ENCODE measurements around the gene AMBRA1.

AMBRA1 gene

GRCh38 chr11:46393231-46393616 lies 200.6 kb downstream of the AMBRA1 start:
- no peak for ATAC-seq (replicated peaks)
- Mint-ChIP-seq H3K9me3 (peaks cover 0 to 1% of the 10 kb centered on the region in 2 donors), H3K36me3 (ENCODE audit: insufficient read depth) (peaks cover 27% of the 10 kb centered on the region), H3K27me3 (peaks cover 31 to 44% of the 10 kb centered on the region in 2 donors), H3K27ac (peak overlapping the region; percentile 16 to 84), H3K4me1 (ENCODE audit: low read depth in 2 of 2) (peaks cover 16 to 19% of the 10 kb centered on the region in 2 donors), H3K4me3 (peak overlapping the region; percentile 71 to 77)
- DNase-seq: no peak

- DNase-seq (peak; percentile 73 to 78 (median 77)), ATAC-seq (replicated peaks) (peak; percentile 89)
- Mint-ChIP-seq H3K4me1 (ENCODE audit: low read depth in 2 of 2) (peaks cover 20 to 23% of the 10 kb centered on the region in 2 donors), H3K27ac (peak overlapping the region; percentile 16 to 84), H3K4me3 (peak overlapping the region; percentile 71 to 77), H3K36me3 (ENCODE audit: insufficient read depth) (peaks cover 27% of the 10 kb centered on the region), H3K27me3 (peaks cover 37 to 50% of the 10 kb centered on the region in 2 donors), H3K9me3 (peaks cover 0 to 1% of the 10 kb centered on the region in 2 donors)
Measured at GRCh38 chr11:46392421-46393230, 201.2 kb downstream of the AMBRA1 start.

GRCh38 chr11:46391578-46392420 lies 202.0 kb downstream of the AMBRA1 start, which contains the start of gene CHRM4:
Gene CHRM4 (minus strand): TSS chr11:46391776. CDS start chr11:46386557, 5,219 bp downstream.
- Mint-ChIP-seq H3K9me3 (peaks cover 0 to 1% of the 10 kb centered on the region in 2 donors), H3K27me3 (peaks cover 45 to 58% of the 10 kb centered on the region in 2 donors), H3K27ac (peak within 1 kb of the TSS in 1 of 2 donors; percentile 84), H3K4me1 (ENCODE audit: low read depth in 2 of 2) (peaks cover 20 to 24% of the 10 kb centered on the region in 2 donors), H3K4me3 (peak within 1 kb of the TSS; percentile 71 to 77), H3K36me3 (ENCODE audit: insufficient read depth) (peaks cover 24% of the 10 kb centered on the region)
- DNase-seq (no peak), ATAC-seq (replicated peaks) (no peak)

GRCh38 chr11:46391186-46391577 lies 202.6 kb downstream of the AMBRA1 start:
- H3K27ac Mint-ChIP-seq: no peak overlapping the region
- peak overlapping the region; percentile 60 to 63 for H3K4me3 Mint-ChIP-seq
- H3K36me3 Mint-ChIP-seq (ENCODE audit: insufficient read depth): peaks cover 21% of the 10 kb centered on the region
- no peak for DNase-seq
- H3K27me3 Mint-ChIP-seq: peaks cover 52 to 64% of the 10 kb centered on the region in 2 donors
- H3K4me1 Mint-ChIP-seq (ENCODE audit: low read depth in 2 of 2): peaks cover 20 to 24% of the 10 kb centered on the region in 2 donors
- H3K9me3 Mint-ChIP-seq: peaks cover 0 to 1% of the 10 kb centered on the region in 2 donors
- no peak for ATAC-seq (replicated peaks)

GRCh38 chr11:46390331-46391171 lies 203.3 kb downstream of the AMBRA1 start:
- Mint-ChIP-seq H3K27me3 (peaks cover 58 to 71% of the 10 kb centered on the region in 2 donors), H3K27ac (no peak overlapping the region), H3K36me3 (ENCODE audit: insufficient read depth) (peaks cover 16% of the 10 kb centered on the region), H3K4me3 (peak overlapping the region; percentile 60 to 63), H3K4me1 (ENCODE audit: low read depth in 2 of 2) (peaks cover 20 to 24% of the 10 kb centered on the region in 2 donors), H3K9me3 (peaks cover 0 to 1% of the 10 kb centered on the region in 2 donors)
- ATAC-seq (replicated peaks): no peak
- DNase-seq: no peak

- H3K4me1 Mint-ChIP-seq (ENCODE audit: low read depth in 2 of 2): peaks cover 20 to 24% of the 10 kb centered on the region in 2 donors
- ATAC-seq (replicated peaks) (peak; percentile 24), DNase-seq (no peak)
- peaks cover 0 to 1% of the 10 kb centered on the region in 2 donors for H3K9me3 Mint-ChIP-seq
- H3K27ac Mint-ChIP-seq: no peak overlapping the region
- peak overlapping the region; percentile 48 to 60 for H3K4me3 Mint-ChIP-seq
- peaks cover 19% of the 10 kb centered on the region for H3K36me3 Mint-ChIP-seq (ENCODE audit: insufficient read depth)
- peaks cover 63 to 79% of the 10 kb centered on the region in 2 donors for H3K27me3 Mint-ChIP-seq
Measured at GRCh38 chr11:46389450-46390330, 204.1 kb downstream of the AMBRA1 start.

GRCh38 chr11:46388619-46389449 lies 205.0 kb downstream of the AMBRA1 start:
- Mint-ChIP-seq H3K27ac (no peak overlapping the region), H3K27me3 (peaks cover 63 to 88% of the 10 kb centered on the region in 2 donors), H3K9me3 (peaks cover 0 to 1% of the 10 kb centered on the region in 2 donors), H3K4me3 (peak overlapping the region; percentile 48 to 60), H3K36me3 (ENCODE audit: insufficient read depth) (peaks cover 20% of the 10 kb centered on the region), H3K4me1 (ENCODE audit: low read depth in 2 of 2) (peaks cover 20 to 24% of the 10 kb centered on the region in 2 donors)
- DNase-seq (no peak), ATAC-seq (replicated peaks) (no peak)

GRCh38 chr11:46387919-46388618 lies 205.8 kb downstream of the AMBRA1 start:
- Mint-ChIP-seq H3K9me3 (peaks cover 0 to 1% of the 10 kb centered on the region in 2 donors), H3K36me3 (ENCODE audit: insufficient read depth) (peaks cover 22% of the 10 kb centered on the region), H3K27me3 (peaks cover 60 to 90% of the 10 kb centered on the region in 2 donors), H3K4me1 (ENCODE audit: low read depth in 2 of 2) (peaks cover 16 to 24% of the 10 kb centered on the region in 2 donors), H3K4me3 (peak overlapping the region in 1 of 2 donors; percentile 60), H3K27ac (no peak overlapping the region)
- no peak for DNase-seq
- ATAC-seq (replicated peaks): peak; percentile 13

- Mint-ChIP-seq H3K36me3 (ENCODE audit: insufficient read depth) (peaks cover 16% of the 10 kb centered on the region), H3K4me1 (ENCODE audit: low read depth in 2 of 2) (peaks cover 10 to 18% of the 10 kb centered on the region in 2 donors), H3K9me3 (no peaks in the 10 kb centered on the region), H3K4me3 (no peak overlapping the region), H3K27me3 (peaks cover 54 to 86% of the 10 kb centered on the region in 2 donors), H3K27ac (no peak overlapping the region)
- DNase-seq: no peak
- ATAC-seq (replicated peaks): no peak
Measured at GRCh38 chr11:46387456-46387855, 206.4 kb downstream of the AMBRA1 start.

- Mint-ChIP-seq H3K4me1 (ENCODE audit: low read depth in 2 of 2) (peaks cover 14 to 22% of the 10 kb centered on the region in 2 donors), H3K9me3 (no peaks in the 10 kb centered on the region), H3K27ac (no peak overlapping the region), H3K36me3 (ENCODE audit: insufficient read depth) (peaks cover 15% of the 10 kb centered on the region), H3K27me3 (peaks cover 57 to 92% of the 10 kb centered on the region in 2 donors), H3K4me3 (no peak overlapping the region)
- no peak for DNase-seq
- no peak for ATAC-seq (replicated peaks)
Measured at GRCh38 chr11:46386674-46387073, 207.1 kb downstream of the AMBRA1 start.
